ENCODE results near the gene SEPTIN2. TPM values are rescaled to one million over a fixed set of nuclear protein-coding genes. Genes with fewer than 3 reads are reported as not detected.

Gene SEPTIN2
- total RNA-seq, 1 donor from 2014 or later = 302 TPM

- DNase-seq = no peak
- H3K27ac Mint-ChIP-seq (ENCODE audit: unreplicated experiment) = peak overlapping the region; percentile 1
- TF ChIP-seq CTCF (IDR thresholded peaks at IDR 0.05; ENCODE audit: partially characterized antibody, unreplicated experiment) = no peak
- H3K4me3 Mint-ChIP-seq (ENCODE audit: unreplicated experiment) = peak overlapping the region; percentile 70
- peaks cover 34% of the 10 kb centered on the region for H3K4me1 Mint-ChIP-seq (ENCODE audit: low read depth, unreplicated experiment)
- peaks cover 6% of the 10 kb centered on the region for H3K9me3 Mint-ChIP-seq (ENCODE audit: unreplicated experiment)
- H3K27me3 Mint-ChIP-seq (ENCODE audit: unreplicated experiment) = peaks cover 8% of the 10 kb centered on the region
- no peaks in the 10 kb centered on the region for H3K36me3 Mint-ChIP-seq (ENCODE audit: unreplicated experiment)
These were observed 42.7 kb downstream of the SEPTIN2 start for GRCh38 chr2:241358470-241358869.

- peak overlapping the region; percentile 63 for H3K4me3 Mint-ChIP-seq (ENCODE audit: unreplicated experiment)
These were observed 43.8 kb downstream of the SEPTIN2 start for GRCh38 chr2:241359481-241360045.

GRCh38 chr2:241363426-241363825 lies 47.7 kb downstream of the SEPTIN2 start:
- H3K4me3 Mint-ChIP-seq (ENCODE audit: unreplicated experiment) = no peak overlapping the region
- no peak for DNase-seq
- no peaks in the 10 kb centered on the region for H3K27me3 Mint-ChIP-seq (ENCODE audit: unreplicated experiment)
- peak overlapping the region; percentile 15 for H3K27ac Mint-ChIP-seq (ENCODE audit: unreplicated experiment)
- TF ChIP-seq CTCF (IDR thresholded peaks at IDR 0.05; ENCODE audit: partially characterized antibody, unreplicated experiment) = no peak
- no peaks in the 10 kb centered on the region for H3K9me3 Mint-ChIP-seq (ENCODE audit: unreplicated experiment)
- H3K4me1 Mint-ChIP-seq (ENCODE audit: low read depth, unreplicated experiment) = peaks cover 54% of the 10 kb centered on the region
- no peaks in the 10 kb centered on the region for H3K36me3 Mint-ChIP-seq (ENCODE audit: unreplicated experiment)

More at GRCh38 chr2:241359481-241360045, 43.8 kb downstream of the SEPTIN2 start:
- peaks cover 6% of the 10 kb centered on the region for H3K9me3 Mint-ChIP-seq (ENCODE audit: unreplicated experiment)
- TF ChIP-seq CTCF (IDR thresholded peaks at IDR 0.05; ENCODE audit: partially characterized antibody, unreplicated experiment) = no peak
- H3K27ac Mint-ChIP-seq (ENCODE audit: unreplicated experiment) = peak overlapping the region; percentile 84
- peaks cover 5% of the 10 kb centered on the region for H3K27me3 Mint-ChIP-seq (ENCODE audit: unreplicated experiment)
- no peak for DNase-seq
- H3K4me1 Mint-ChIP-seq (ENCODE audit: low read depth, unreplicated experiment) = peaks cover 38% of the 10 kb centered on the region
- H3K36me3 Mint-ChIP-seq (ENCODE audit: unreplicated experiment) = no peaks in the 10 kb centered on the region

- Mint-ChIP-seq H3K27me3 (ENCODE audit: unreplicated experiment) (no peaks in the 10 kb centered on the region), H3K27ac (ENCODE audit: unreplicated experiment) (no peak overlapping the region), H3K4me3 (ENCODE audit: unreplicated experiment) (no peak overlapping the region), H3K9me3 (ENCODE audit: unreplicated experiment) (no peaks in the 10 kb centered on the region), H3K36me3 (ENCODE audit: unreplicated experiment) (no peaks in the 10 kb centered on the region), H3K4me1 (ENCODE audit: low read depth, unreplicated experiment) (peaks cover 50% of the 10 kb centered on the region)
- TF ChIP-seq CTCF (IDR thresholded peaks at IDR 0.05; ENCODE audit: partially characterized antibody, unreplicated experiment) = no peak
- no peak for DNase-seq
These were observed 49.1 kb downstream of the SEPTIN2 start for GRCh38 chr2:241364781-241365180.

GRCh38 chr2:241366678-241367077 lies 51.0 kb downstream of the SEPTIN2 start:
- H3K36me3 Mint-ChIP-seq (ENCODE audit: unreplicated experiment) = no peaks in the 10 kb centered on the region
- no peaks in the 10 kb centered on the region for H3K9me3 Mint-ChIP-seq (ENCODE audit: unreplicated experiment)
- TF ChIP-seq CTCF (IDR thresholded peaks at IDR 0.05; ENCODE audit: partially characterized antibody, unreplicated experiment) = no peak
- DNase-seq = no peak
- H3K4me1 Mint-ChIP-seq (ENCODE audit: low read depth, unreplicated experiment) = peaks cover 42% of the 10 kb centered on the region
- H3K27ac Mint-ChIP-seq (ENCODE audit: unreplicated experiment) = peak overlapping the region; percentile 10
- no peaks in the 10 kb centered on the region for H3K27me3 Mint-ChIP-seq (ENCODE audit: unreplicated experiment)
- peak overlapping the region; percentile 9 for H3K4me3 Mint-ChIP-seq (ENCODE audit: unreplicated experiment)
